ENCODE results near the gene MRPL53. TPM values are rescaled to one million over a fixed set of nuclear protein-coding genes. Genes with fewer than 3 reads are reported as not detected.
"Not testable (repeated sequence)": the region's sequence is repeated elsewhere in the genome, so short reads cannot be mapped to it uniquely, and the experiment has no call there.

Gene MRPL53
- polyA plus RNA-seq, 3 donors: 48.6 to 133 (median 106) TPM

DNA sequence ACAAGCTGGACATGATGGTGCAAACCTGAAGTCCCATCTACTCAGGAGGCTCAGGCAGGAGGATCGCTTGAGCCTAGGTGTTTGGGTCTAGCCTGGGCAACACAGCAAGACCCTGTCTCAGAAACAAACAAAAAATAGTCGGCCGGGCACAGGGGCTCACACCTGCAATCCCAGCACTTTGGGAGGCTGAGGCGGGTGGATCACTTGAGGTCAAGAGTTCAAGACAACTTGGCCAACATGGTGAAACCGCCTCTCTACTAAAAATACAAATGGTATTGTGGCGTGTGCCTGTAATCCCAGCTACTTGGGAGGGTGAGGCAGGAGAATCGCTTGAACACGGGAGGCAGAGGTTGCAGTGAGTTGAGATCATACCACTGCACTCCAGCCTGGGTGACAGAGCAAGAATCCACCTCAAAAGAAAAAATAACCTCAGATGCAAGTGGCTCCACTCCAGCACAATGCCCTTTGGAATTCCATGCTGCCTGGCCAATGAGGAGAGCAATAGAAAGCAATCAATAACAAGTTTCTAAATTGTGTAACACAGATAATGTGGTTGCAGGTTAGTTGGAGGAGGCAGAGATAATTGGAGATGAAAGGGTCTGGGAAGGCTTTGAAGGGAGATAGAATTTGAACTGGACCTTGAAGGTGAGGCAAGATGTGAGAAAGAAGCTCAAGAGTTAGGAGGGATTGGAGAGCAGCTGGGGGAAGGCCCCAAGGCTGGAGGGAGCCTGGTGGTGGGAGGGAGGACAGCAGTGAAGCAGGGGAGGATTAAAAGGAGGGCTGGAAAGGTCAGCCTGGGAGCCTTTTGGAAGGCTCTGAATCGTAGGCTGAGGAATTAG is 16.4 kb upstream of the MRPL53 start:
- no peak overlapping the region for H3K4me3 Mint-ChIP-seq
- intact Hi-C loops (cut with micrococcal nuclease): no loop called here
- no peaks in the 10 kb centered on the region for H3K4me1 Mint-ChIP-seq

DNA sequence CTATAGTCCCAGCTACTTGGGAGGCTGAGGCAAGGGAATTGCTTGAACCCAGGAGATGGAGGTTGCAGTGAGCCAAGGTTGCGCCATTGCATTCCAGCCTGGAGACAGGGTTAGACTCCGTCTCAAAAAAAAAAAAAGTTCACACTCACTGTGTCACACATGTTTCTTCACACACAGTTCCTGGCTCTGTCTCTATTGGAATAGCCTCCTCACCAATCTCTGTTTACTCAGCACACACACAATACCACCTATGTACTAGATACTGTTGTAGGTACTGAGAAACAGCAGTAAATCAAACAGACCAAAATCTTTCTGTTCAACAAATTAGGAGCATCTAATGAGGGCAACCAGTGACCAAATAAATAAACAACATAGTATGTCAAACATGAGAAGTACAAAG is 13.7 kb upstream of the MRPL53 start:
- intact Hi-C loops (cut with micrococcal nuclease): no loop called here
- peaks cover 19 to 25% of the 10 kb centered on the region in 2 donors for H3K4me1 ChIP-seq (ENCODE audit: control insufficient read depth in 1 of 2, insufficient read depth in 2 of 2, low read length in 2 of 2)
- H3K4me3 ChIP-seq (replicated peaks in 1 of 3; ENCODE audit: low read depth in 2 of 3, low read length in 3 of 3): no peak overlapping the region
- peaks cover 34% of the 10 kb centered on the region for H3K79me2 ChIP-seq (ENCODE audit: insufficient read depth, low read length)
- Mint-ChIP-seq H3K27ac (peak overlapping the region in 1 of 7 donors; percentile 10), H3K27me3 (ENCODE audit: low read depth in 3 of 3) (peaks cover 0 to 2% (median 0%) of the 10 kb centered on the region in 3 donors), H3K9me3 (no peaks in the 10 kb centered on the region), H3K4me3 (no peak overlapping the region), H3K4me1 (peaks cover 17% of the 10 kb centered on the region), H3K36me3 (peaks cover 40 to 53% of the 10 kb centered on the region in 2 donors)
- H3K27ac ChIP-seq (ENCODE audit: low read depth in 1 of 2, low read length in 2 of 2): no peak overlapping the region
- H3K27me3 ChIP-seq (ENCODE audit: control insufficient read depth in 2 of 2, insufficient read depth in 2 of 2, low read length in 2 of 2): no peaks in the 10 kb centered on the region
- no peak overlapping the region for H2AFZ ChIP-seq (ENCODE audit: insufficient read depth, low read depth, low read length, poor library complexity, severe bottlenecking)
- no peak overlapping the region for H3K4me2 ChIP-seq (replicated peaks; ENCODE audit: extremely low read depth, low read length, poor library complexity, severe bottlenecking)
- H3K9me3 ChIP-seq (replicated peaks in 1 of 2; ENCODE audit: control insufficient read depth in 1 of 2, insufficient read depth in 1 of 2, low read length in 2 of 2): no peaks in the 10 kb centered on the region
- no CpG with 5 or more reads among the region's 2 CpGs for WGBS (ENCODE audit: insufficient coverage)
- peaks cover 11% of the 10 kb centered on the region for H4K20me1 ChIP-seq (ENCODE audit: insufficient read depth, low read length)
- peaks cover 32 to 54% of the 10 kb centered on the region in 2 donors for H3K36me3 ChIP-seq (replicated peaks in 1 of 2; ENCODE audit: control insufficient read depth in 1 of 2, insufficient read depth in 2 of 2, low read length in 2 of 2)
- TF ChIP-seq, protein P1, sequence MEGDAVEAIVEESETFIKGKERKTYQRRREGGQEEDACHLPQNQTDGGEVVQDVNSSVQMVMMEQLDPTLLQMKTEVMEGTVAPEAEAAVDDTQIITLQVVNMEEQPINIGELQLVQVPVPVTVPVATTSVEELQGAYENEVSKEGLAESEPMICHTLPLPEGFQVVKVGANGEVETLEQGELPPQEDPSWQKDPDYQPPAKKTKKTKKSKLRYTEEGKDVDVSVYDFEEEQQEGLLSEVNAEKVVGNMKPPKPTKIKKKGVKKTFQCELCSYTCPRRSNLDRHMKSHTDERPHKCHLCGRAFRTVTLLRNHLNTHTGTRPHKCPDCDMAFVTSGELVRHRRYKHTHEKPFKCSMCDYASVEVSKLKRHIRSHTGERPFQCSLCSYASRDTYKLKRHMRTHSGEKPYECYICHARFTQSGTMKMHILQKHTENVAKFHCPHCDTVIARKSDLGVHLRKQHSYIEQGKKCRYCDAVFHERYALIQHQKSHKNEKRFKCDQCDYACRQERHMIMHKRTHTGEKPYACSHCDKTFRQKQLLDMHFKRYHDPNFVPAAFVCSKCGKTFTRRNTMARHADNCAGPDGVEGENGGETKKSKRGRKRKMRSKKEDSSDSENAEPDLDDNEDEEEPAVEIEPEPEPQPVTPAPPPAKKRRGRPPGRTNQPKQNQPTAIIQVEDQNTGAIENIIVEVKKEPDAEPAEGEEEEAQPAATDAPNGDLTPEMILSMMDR (IDR thresholded peaks at IDR 0.05): no peak
- no peak for DNase-seq
- H3K9ac ChIP-seq (ENCODE audit: insufficient read depth, low read length, poor library complexity, severe bottlenecking): no peak overlapping the region

More for the DNA sequence above, 16.4 kb upstream of the MRPL53 start:
- Histone ChIP-seq H3K9ac (ENCODE audit: insufficient read depth, low read length, poor library complexity, severe bottlenecking) (no peak overlapping the region), H3K4me2 (replicated peaks; ENCODE audit: extremely low read depth, low read length, poor library complexity, severe bottlenecking) (no peak overlapping the region), H2AFZ (ENCODE audit: insufficient read depth, low read depth, low read length, poor library complexity, severe bottlenecking) (no peak overlapping the region), H3K4me1 (ENCODE audit: control insufficient read depth in 1 of 2, insufficient read depth in 2 of 2, low read length in 2 of 2) (peaks cover under 1 to 2% of the 10 kb centered on the region in 2 donors), H3K27ac (ENCODE audit: low read depth in 1 of 2, low read length in 2 of 2) (no peak overlapping the region), H3K27me3 (ENCODE audit: control insufficient read depth in 2 of 2, insufficient read depth in 2 of 2, low read length in 2 of 2) (no peaks in the 10 kb centered on the region), H3K79me2 (ENCODE audit: insufficient read depth, low read length) (peaks cover 15% of the 10 kb centered on the region), H3K4me3 (replicated peaks in 1 of 3; ENCODE audit: low read depth in 2 of 3, low read length in 3 of 3) (no peak overlapping the region), H4K20me1 (ENCODE audit: insufficient read depth, low read length) (peaks cover 2% of the 10 kb centered on the region), H3K9me3 (replicated peaks in 1 of 2; ENCODE audit: control insufficient read depth in 1 of 2, insufficient read depth in 1 of 2, low read length in 2 of 2) (no peaks in the 10 kb centered on the region), H3K36me3 (replicated peaks in 1 of 2; ENCODE audit: control insufficient read depth in 1 of 2, insufficient read depth in 2 of 2, low read length in 2 of 2) (peaks cover 60 to 79% of the 10 kb centered on the region in 2 donors)
- TF ChIP-seq, protein P1 (IDR thresholded peaks at IDR 0.05): no peak
- WGBS (ENCODE audit: insufficient coverage): 97% methylated on average over 8 of the region's 9 CpGs
- Mint-ChIP-seq H3K9me3 (no peaks in the 10 kb centered on the region), H3K27me3 (ENCODE audit: low read depth in 3 of 3) (peaks cover 0 to 2% (median 2%) of the 10 kb centered on the region in 3 donors), H3K36me3 (peaks cover 66 to 80% of the 10 kb centered on the region in 2 donors), H3K27ac (no peak overlapping the region)
- no peak for DNase-seq

DNA sequence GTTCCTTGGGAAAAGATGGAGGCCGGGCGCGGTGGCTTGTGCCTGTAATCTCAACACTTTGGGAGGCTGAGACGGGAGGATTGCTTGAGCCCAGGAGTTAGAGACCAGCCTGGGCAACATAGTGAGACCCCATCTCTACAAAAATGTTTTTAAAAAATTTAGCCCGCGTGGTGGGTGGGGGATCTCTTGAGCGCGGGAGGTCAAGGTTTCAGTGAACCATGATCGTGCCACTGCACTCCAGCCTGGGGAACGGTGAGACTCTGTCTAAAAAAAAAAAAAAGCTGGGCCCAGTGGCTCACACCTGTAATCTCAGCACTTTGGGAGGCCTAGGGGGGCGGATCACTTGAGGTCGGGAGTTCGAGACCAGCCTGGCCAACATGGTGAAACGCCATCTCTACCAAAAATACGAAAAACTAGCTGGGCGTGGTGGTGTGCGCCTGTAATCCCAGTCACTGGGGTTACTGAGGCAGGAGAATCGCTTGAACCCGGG is 11.2 kb upstream of the MRPL53 start:
- H3K4me3 ChIP-seq (replicated peaks in 1 of 3; ENCODE audit: low read depth in 2 of 3, low read length in 3 of 3): peak overlapping the region in 2 of 3 experiments; percentile 86 to 94
- H3K4me2 ChIP-seq (replicated peaks; ENCODE audit: extremely low read depth, low read length, poor library complexity, severe bottlenecking): peak overlapping the region; percentile 95
- H2AFZ ChIP-seq (ENCODE audit: insufficient read depth, low read depth, low read length, poor library complexity, severe bottlenecking): peak overlapping the region; percentile 98
- intact Hi-C loops (cut with micrococcal nuclease): loop anchor here (2.0 to 5.0 kb wide), 5 partner anchors 29 to 103 kb away; partner anchors contain the start of genes AUP1 (in 2 of the 2), HTRA2 (in 2 of the 2), DQX1 (in 1 of the 2) and INO80B (in 1 of the 2)
- peaks cover 49% of the 10 kb centered on the region for H3K79me2 ChIP-seq (ENCODE audit: insufficient read depth, low read length)
- not testable (repeated sequence) for H3K27me3 ChIP-seq (ENCODE audit: control insufficient read depth in 2 of 2, insufficient read depth in 2 of 2, low read length in 2 of 2); H3K9me3 Mint-ChIP-seq; DNase-seq; H3K9me3 ChIP-seq (replicated peaks in 1 of 2; ENCODE audit: control insufficient read depth in 1 of 2, insufficient read depth in 1 of 2, low read length in 2 of 2); H3K27me3 Mint-ChIP-seq (ENCODE audit: low read depth in 3 of 3)
- peak overlapping the region; percentile 100 for H3K4me3 Mint-ChIP-seq
- H3K27ac Mint-ChIP-seq: peak overlapping the region in 3 of 7 donors; percentile 64 to 100 (median 99)
- H3K4me1 Mint-ChIP-seq: peaks cover 29% of the 10 kb centered on the region
- peak overlapping the region; percentile 76 for H3K9ac ChIP-seq (ENCODE audit: insufficient read depth, low read length, poor library complexity, severe bottlenecking)
- H3K27ac ChIP-seq (ENCODE audit: low read depth in 1 of 2, low read length in 2 of 2): peak overlapping the region in 1 of 2 donors; percentile 90
- peaks cover 18 to 47% of the 10 kb centered on the region in 2 donors for H3K36me3 ChIP-seq (replicated peaks in 1 of 2; ENCODE audit: control insufficient read depth in 1 of 2, insufficient read depth in 2 of 2, low read length in 2 of 2)
- H3K4me1 ChIP-seq (ENCODE audit: control insufficient read depth in 1 of 2, insufficient read depth in 2 of 2, low read length in 2 of 2): peaks cover 24 to 32% of the 10 kb centered on the region in 2 donors
- 87% methylated on average over 9 of the region's 19 CpGs for WGBS (ENCODE audit: insufficient coverage)
- peaks cover 34 to 53% of the 10 kb centered on the region in 2 donors for H3K36me3 Mint-ChIP-seq
- peaks cover 20% of the 10 kb centered on the region for H4K20me1 ChIP-seq (ENCODE audit: insufficient read depth, low read length)

All from CD14-positive monocyte (primary cell).